ENCODE data around the gene SLC6A12.
A peak's percentile ranks its signal among the peaks of the same experiment; 100 is the strongest.

Gene SLC6A12

GRCh38 chr12:163406-163986 lies 50.5 kb downstream of the SLC6A12 start:
- DNase-seq (ENCODE audit: low spot score), result no peak

- no peak for DNase-seq (ENCODE audit: low spot score)
These were observed 51.3 kb downstream of the SLC6A12 start for GRCh38 chr12:162467-163307.

DNA sequence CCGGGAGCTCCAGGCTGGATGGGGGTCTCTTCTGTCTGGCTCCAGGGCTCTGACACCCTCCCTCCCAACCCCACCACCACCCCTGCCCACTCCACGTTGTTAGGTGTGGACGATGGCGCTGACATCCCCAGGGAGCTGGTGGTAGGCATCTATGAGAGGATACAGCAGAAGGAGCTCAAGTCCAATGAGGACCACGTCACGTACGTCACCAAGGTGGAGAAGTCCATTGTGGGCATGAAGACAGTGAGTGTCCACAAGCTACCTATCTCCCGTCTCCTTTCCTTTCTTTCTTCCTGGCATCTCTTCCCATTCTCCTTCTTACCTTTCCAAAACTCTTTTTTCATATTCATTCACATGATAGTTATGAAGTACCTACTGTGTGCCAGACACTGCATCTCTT lies 52.1 kb downstream of the SLC6A12 start:
- no peak for DNase-seq (ENCODE audit: low spot score)

DNA sequence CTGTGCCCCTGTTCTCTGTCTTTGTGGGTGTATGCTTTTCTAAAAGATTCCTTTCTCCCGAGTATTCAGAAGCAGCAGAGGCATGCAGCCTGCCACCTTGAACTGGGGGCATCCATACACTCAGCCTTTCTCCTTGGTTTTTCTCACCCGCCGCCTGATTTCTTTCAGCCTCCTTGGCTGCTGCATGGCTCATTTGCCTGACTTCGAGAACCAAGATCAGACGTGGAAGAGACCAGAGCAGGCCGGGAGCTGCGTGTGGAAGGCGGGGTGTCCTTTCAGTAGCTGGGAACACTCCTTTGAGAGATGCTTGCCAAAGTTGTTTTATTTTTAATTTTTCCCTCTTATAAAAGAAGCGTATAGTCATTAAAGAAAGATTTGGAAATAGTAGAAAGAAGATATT lies 53.1 kb downstream of the SLC6A12 start:
- no peak for DNase-seq (ENCODE audit: low spot score)

- no peak for DNase-seq (ENCODE audit: low spot score)
These were observed 54.7 kb downstream of the SLC6A12 start for GRCh38 chr12:159156-159782.

GRCh38 chr12:157644-158043 lies 56.3 kb downstream of the SLC6A12 start:
- no peak for DNase-seq (ENCODE audit: low spot score)

GRCh38 chr12:156945-157344 lies 57.0 kb downstream of the SLC6A12 start:
- no peak for DNase-seq (ENCODE audit: low spot score)

DNA sequence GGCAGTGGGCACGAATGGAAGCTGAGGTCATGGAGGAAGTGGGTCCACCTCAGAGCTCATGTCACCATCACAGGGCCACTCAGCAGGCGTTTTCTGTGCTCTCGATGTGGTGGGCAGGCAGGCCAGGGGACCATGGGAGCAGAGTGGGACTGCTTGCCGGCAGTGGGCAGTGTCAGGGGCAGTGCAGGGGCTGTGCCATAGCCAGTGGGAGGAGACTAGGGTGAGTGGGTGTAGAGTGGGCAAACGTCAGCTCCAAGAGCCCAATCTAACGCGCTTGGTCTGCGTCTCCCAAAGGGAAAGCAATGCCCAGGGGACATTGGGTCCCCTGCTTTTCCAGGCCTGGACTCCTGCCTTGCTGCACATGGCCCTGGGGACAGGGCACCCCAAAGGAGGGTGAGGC lies 58.3 kb downstream of the SLC6A12 start:
- DNase-seq (ENCODE audit: low spot score), result no peak

GRCh38 chr12:155006-155405 lies 59.0 kb downstream of the SLC6A12 start:
- no peak for DNase-seq (ENCODE audit: low spot score)

DNA sequence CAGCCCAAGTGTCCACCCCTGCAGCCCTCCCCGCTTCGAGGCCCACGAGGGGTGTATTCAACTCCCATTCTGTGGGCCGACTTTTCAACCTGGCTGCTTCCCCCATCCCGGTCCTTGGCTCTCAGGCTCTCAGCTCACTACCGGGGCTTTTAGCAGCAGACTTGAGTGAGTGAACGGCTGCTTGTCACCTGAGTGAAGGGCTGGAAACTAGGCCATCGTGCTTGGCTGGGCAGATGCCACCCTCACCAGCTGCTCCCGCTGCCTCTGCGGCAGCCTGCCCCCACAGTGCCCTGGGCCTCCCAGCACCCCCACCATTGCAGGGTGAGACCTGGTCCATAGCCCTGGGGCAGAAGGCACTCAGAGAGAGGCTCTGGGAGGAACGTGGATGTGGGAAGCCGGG lies 59.9 kb downstream of the SLC6A12 start:
- no peak for DNase-seq (ENCODE audit: low spot score)

GRCh38 chr12:153080-153746 lies 60.7 kb downstream of the SLC6A12 start:
- peak; percentile 85 for DNase-seq (ENCODE audit: low spot score)

DNA sequence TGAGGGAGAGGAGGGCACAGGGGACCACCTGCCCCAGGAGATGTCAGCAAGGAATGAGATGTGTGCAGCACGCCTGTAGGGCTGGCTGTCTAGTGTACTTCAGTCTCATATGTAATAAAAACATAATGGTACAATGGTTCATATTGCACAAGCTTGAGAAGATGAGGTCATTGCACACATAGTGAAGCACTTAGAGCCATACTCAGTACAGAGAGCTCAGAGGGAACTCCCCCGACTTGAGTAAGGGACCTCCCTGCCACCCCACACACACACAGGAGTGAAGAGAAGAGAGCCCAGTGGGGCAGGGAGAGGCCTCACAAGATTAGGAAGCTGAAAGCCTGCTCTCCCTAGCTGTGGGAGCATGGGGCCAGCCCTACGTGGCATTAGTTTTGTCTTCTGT lies 61.5 kb downstream of the SLC6A12 start:
- no peak for DNase-seq (ENCODE audit: low spot score)

- no peak for DNase-seq (ENCODE audit: low spot score)
These were observed 62.4 kb downstream of the SLC6A12 start for GRCh38 chr12:151579-151978.

- no peak for DNase-seq (ENCODE audit: low spot score)
These were observed 65.1 kb downstream of the SLC6A12 start for GRCh38 chr12:148676-149416.

DNA sequence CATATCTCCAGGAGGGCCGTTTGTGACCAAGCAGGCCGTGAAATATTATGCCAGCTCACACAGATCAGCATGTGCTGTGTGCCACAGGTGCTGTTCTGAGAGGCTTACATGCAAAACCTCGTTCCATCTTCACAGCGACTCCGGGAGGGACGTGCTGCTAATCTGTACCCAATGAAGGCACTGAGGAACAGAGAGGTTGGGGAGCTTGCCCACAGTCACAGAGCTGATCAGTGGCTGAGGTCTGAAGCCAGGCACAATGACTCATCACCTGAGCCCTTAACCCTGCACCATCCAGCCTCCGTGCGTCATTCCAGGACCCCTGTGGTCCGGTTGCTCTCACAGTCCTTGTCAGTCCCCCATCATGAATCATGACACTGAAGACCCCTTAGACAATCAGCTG lies 66.7 kb downstream of the SLC6A12 start:
- no peak for DNase-seq (ENCODE audit: low spot score)

DNA sequence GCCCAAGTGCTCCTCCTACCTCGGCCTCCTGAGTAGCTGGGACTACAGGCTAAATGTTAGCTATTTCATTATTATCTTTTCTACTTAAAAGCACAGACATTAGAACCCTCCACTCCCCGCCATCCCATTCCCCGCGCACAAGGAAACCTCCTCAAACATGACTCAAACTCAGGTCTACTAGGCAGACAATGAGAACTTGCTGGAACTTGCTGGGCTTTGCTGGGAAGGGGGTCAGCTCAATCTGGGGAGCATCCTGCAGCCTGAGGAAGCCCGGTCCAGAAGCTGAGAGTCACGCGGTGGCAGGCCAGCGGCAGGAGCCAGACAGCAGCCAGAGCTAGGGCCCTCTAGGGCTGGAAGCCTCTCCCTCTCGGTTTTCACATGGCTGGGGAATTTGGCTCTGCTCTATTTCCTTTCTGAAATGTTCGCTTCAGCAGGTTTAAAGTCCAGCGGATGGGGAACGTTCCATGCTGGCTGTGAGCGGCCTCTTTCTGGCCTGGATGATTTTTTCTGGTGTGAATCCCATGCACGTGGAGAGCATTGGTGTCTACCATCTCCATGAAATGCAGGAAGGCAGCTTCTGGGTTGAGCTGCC lies 68.5 kb downstream of the SLC6A12 start:
- DNase-seq (ENCODE audit: low spot score), result no peak

DNA sequence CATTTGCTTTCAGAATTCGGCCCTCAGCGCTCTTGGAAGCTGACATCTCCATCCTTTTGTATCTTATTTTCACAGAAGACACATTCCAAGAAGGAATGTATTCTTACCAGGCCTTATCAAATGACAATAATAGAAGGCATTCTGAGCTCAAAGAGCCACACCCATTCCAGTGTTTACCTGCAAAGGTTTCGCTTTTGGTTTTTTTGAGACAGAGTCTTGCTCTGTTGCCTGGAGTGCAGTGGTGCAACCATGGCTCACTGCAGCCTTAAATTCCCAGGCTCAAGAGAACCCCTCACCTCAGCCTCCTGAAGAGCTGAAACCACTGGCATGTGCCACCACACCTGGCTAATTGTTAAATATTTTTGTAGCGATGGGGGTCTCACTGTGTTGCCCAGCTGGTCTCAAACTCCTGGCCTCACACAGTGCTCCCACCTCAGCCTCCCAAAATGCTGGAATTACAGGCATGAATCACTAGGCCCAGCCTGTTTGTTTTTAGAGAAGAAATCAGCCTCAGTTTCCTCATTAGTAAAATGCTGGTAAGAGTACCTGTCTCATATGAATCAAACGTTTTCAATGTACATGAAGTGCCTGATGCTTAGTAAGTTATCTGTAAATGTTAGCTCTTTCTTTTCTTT lies 69.2 kb downstream of the SLC6A12 start:
- no peak for DNase-seq (ENCODE audit: low spot score)

DNA sequence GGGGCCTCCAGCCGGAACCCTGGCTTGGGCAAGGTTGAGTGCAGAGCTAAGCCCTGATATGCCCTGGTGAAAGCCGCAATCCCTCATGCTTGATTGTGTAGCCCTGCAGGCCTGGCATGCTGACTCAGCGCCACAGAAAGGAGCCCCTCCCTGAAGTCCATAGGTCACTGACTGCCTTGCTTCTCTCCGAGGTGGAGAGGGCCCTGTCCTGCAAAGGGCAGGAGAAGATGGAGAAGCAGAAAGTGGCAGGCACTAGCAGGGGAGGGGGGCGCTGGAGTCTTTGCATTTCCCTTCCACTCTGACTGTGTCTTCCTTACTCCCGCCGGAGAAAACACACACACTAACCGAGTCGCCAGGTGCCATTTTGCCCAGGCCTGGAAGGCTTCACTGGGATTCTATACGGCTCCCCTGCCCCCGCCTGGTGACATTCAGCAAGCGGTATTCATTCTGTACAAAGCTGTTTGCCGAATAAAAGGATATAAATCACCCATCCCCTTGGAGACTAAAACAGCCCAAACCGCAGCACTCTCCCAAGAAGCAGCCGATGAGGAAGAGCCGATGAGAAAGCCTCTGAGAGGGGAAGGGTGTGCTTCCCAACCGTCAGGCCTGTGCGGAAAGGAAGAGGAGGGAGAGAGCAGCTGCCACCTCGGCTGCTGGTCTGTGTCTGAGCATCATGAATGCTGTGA lies 69.8 kb downstream of the SLC6A12 start:
- no peak for DNase-seq (ENCODE audit: low spot score)

- DNase-seq (ENCODE audit: low spot score), result no peak
These were observed 73.8 kb downstream of the SLC6A12 start for GRCh38 chr12:140162-140561.

All from AG08396 (cell line).